Measurements from ENCODE around the gene SGMS1. TPM values are rescaled to one million over a fixed set of nuclear protein-coding genes. Genes with fewer than 3 reads are reported as not detected.

Gene SGMS1
- total RNA-seq, 1 experiment from 2014 or later = 20.4 TPM

- TF ChIP-seq, protein P1, sequence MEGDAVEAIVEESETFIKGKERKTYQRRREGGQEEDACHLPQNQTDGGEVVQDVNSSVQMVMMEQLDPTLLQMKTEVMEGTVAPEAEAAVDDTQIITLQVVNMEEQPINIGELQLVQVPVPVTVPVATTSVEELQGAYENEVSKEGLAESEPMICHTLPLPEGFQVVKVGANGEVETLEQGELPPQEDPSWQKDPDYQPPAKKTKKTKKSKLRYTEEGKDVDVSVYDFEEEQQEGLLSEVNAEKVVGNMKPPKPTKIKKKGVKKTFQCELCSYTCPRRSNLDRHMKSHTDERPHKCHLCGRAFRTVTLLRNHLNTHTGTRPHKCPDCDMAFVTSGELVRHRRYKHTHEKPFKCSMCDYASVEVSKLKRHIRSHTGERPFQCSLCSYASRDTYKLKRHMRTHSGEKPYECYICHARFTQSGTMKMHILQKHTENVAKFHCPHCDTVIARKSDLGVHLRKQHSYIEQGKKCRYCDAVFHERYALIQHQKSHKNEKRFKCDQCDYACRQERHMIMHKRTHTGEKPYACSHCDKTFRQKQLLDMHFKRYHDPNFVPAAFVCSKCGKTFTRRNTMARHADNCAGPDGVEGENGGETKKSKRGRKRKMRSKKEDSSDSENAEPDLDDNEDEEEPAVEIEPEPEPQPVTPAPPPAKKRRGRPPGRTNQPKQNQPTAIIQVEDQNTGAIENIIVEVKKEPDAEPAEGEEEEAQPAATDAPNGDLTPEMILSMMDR (conservative IDR thresholded peaks at IDR 0.05) = no peak
- H3T11ph ChIP-seq (ENCODE audit: low read length) = no peak overlapping the region
- H4K8ac ChIP-seq (replicated peaks; ENCODE audit: insufficient read length, low read depth, low read length) = no peak overlapping the region
- H2BK120ac ChIP-seq (ENCODE audit: low read depth, low read length, poor library complexity, severe bottlenecking) = no peak overlapping the region
- no peaks in the 10 kb centered on the region for H3K23me2 ChIP-seq (ENCODE audit: insufficient read length, low read depth, low read length, poor library complexity, severe bottlenecking)
- no peaks in the 10 kb centered on the region for H4K20me1 ChIP-seq (ENCODE audit: control insufficient read depth, insufficient read depth, insufficient read length)
- H3K9me3 Mint-ChIP-seq = peaks cover 17 to 19% of the 10 kb centered on the region in 2 experiments
- no peak overlapping the region for H3K4ac ChIP-seq (ENCODE audit: low read depth, low read length)
- no peaks in the 10 kb centered on the region for H3K4me1 ChIP-seq (ENCODE audit: insufficient read depth, low read length)
- H3K4me1 Mint-ChIP-seq = no peaks in the 10 kb centered on the region
- no peak overlapping the region for H3K4me2 ChIP-seq (ENCODE audit: insufficient read depth, insufficient read length, low read length)
- H3K18ac ChIP-seq (ENCODE audit: insufficient read length, low read depth, low read length) = no peak overlapping the region
- H2AFZ ChIP-seq (ENCODE audit: low read length) = no peak overlapping the region
- H3K4me3 Mint-ChIP-seq = no peak overlapping the region
- no peak overlapping the region for H3K9ac ChIP-seq (ENCODE audit: extremely low read depth, insufficient read length, low read length)
- no peak overlapping the region for H3K27ac ChIP-seq (ENCODE audit: insufficient read length, low read depth, low read length)
- H3K9me3 ChIP-seq (ENCODE audit: control insufficient read depth, low read depth, low read length) = peaks cover 3% of the 10 kb centered on the region
- H3K27me3 ChIP-seq (ENCODE audit: insufficient read depth, low read length) = no peaks in the 10 kb centered on the region
- H3K79me2 ChIP-seq (ENCODE audit: insufficient read depth, low read length) = no peaks in the 10 kb centered on the region
- no peak overlapping the region for H4K5ac ChIP-seq (ENCODE audit: insufficient read length, low read depth, low read length)
- no peak overlapping the region for H3K27ac Mint-ChIP-seq
- H2AK5ac ChIP-seq (ENCODE audit: insufficient read length, low read length) = no peak overlapping the region
- H3K27me3 Mint-ChIP-seq (ENCODE audit: low read depth) = no peaks in the 10 kb centered on the region
- H4K91ac ChIP-seq (ENCODE audit: insufficient read length, low read depth, low read length) = no peak overlapping the region
- no peak overlapping the region for H2BK12ac ChIP-seq (ENCODE audit: insufficient read length, low read depth, low read length)
- H3K14ac ChIP-seq (ENCODE audit: insufficient read depth, low read length) = no peak overlapping the region
- no peak for DNase-seq
- WGBS (ENCODE audit: extremely low coverage, insufficient read length, low lambda C conversion rate) = no CpG with 5 or more reads among the region's 2 CpGs
- no peak overlapping the region for H2BK20ac ChIP-seq (ENCODE audit: low read depth, low read length, poor library complexity, severe bottlenecking)
- peaks cover 22 to 40% (median 29%) of the 10 kb centered on the region in 3 experiments for H3K36me3 Mint-ChIP-seq (ENCODE audit: insufficient read depth in 1 of 3, low read depth in 3 of 3)
- H3K23ac ChIP-seq (ENCODE audit: insufficient read length, low read depth, low read length) = no peak overlapping the region
- H2BK15ac ChIP-seq (ENCODE audit: low read depth, low read length) = no peak overlapping the region
- no peak overlapping the region for H2BK5ac ChIP-seq (ENCODE audit: insufficient read length, low read length)
- H3K79me1 ChIP-seq (ENCODE audit: insufficient read depth, low read depth, low read length, poor library complexity, severe bottlenecking) = no peaks in the 10 kb centered on the region
- no peak overlapping the region for H3K56ac ChIP-seq (ENCODE audit: insufficient read length, low read depth, low read length)
Observed at GRCh38 chr10:50346942-50347341, 276.8 kb downstream of the SGMS1 start.
